ENCODE data around the gene STARD9. TPM values are rescaled to one million over a fixed set of nuclear protein-coding genes. Genes with fewer than 3 reads are reported as not detected.
A peak's percentile ranks its signal among the peaks of the same experiment; 100 is the strongest.

The STARD9 gene
- total RNA-seq, 1 experiment from 2014 or later: 1.7 TPM

GRCh38 chr15:42696626-42697025, 121.2 kb downstream of the STARD9 start:
- TF ChIP-seq EZH2 (IDR thresholded peaks at IDR 0.05; ENCODE audit: low read depth): no peak
- TF ChIP-seq, protein P1, sequence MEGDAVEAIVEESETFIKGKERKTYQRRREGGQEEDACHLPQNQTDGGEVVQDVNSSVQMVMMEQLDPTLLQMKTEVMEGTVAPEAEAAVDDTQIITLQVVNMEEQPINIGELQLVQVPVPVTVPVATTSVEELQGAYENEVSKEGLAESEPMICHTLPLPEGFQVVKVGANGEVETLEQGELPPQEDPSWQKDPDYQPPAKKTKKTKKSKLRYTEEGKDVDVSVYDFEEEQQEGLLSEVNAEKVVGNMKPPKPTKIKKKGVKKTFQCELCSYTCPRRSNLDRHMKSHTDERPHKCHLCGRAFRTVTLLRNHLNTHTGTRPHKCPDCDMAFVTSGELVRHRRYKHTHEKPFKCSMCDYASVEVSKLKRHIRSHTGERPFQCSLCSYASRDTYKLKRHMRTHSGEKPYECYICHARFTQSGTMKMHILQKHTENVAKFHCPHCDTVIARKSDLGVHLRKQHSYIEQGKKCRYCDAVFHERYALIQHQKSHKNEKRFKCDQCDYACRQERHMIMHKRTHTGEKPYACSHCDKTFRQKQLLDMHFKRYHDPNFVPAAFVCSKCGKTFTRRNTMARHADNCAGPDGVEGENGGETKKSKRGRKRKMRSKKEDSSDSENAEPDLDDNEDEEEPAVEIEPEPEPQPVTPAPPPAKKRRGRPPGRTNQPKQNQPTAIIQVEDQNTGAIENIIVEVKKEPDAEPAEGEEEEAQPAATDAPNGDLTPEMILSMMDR (conservative IDR thresholded peaks at IDR 0.05): no peak
- BruUV-seq (replicated peaks): no TSS peak
- Histone ChIP-seq H3K27me3 (ENCODE audit: insufficient read depth, low read depth) (no peaks in the 10 kb centered on the region), H3K9me2 (ENCODE audit: insufficient read depth) (no peaks in the 10 kb centered on the region), H4K20me1 (ENCODE audit: insufficient read depth) (no peaks in the 10 kb centered on the region), H3K9me3 (ENCODE audit: insufficient read depth, low read depth) (no peaks in the 10 kb centered on the region), H3K79me2 (ENCODE audit: low read depth) (no peaks in the 10 kb centered on the region), H3K4me2 (no peak overlapping the region), H3K4me1 (replicated peaks; ENCODE audit: insufficient read depth) (no peaks in the 10 kb centered on the region), H3K4me3 (no peak overlapping the region), H3K36me3 (ENCODE audit: low read depth) (no peaks in the 10 kb centered on the region), H2AFZ (0 out of 2 replicates have a peak overlapping the region, but pooled peaks have one; percentile 16), H3K27ac (no peak overlapping the region), H3F3A (ENCODE audit: insufficient read depth, low read depth) (no peaks in the 10 kb centered on the region)
- intact Hi-C loops (cut with micrococcal nuclease; ENCODE audit: unreplicated experiment): no loop called here
- ChIA-PET POLR2A (ENCODE audit: unreplicated experiment) (no interaction called here), CTCF (no interaction called here)
- DNase-seq: no peak

DNA sequence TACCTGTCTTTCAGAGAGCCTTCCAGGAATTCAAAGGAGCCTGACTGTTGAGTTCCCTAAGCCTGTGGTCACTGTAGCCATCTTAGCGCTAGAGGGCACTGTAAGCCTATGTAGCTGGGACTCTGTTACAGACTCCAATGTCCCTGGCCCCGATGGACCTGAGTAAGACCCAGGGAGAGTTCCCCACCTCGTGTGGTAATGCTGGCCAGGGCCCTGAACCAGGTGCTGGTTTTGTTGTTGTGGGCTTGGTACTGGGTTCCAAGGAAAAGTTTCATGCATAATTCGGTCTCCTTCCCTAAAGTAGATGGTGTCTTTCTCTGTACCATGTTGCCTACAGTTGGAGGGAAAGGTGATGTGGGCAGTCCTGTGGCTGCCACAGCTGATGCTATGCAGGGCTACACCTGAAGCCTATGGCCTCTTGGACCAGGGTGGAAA, 129.1 kb downstream of the STARD9 start:
- H3K36me3 ChIP-seq (ENCODE audit: low read depth): no peaks in the 10 kb centered on the region
- H3K27me3 ChIP-seq (ENCODE audit: insufficient read depth, low read depth): no peaks in the 10 kb centered on the region
- TF ChIP-seq, protein P1 (conservative IDR thresholded peaks at IDR 0.05): peak; percentile 75
- no peak for TF ChIP-seq EZH2 (IDR thresholded peaks at IDR 0.05; ENCODE audit: low read depth)
- H3K4me3 ChIP-seq: no peak overlapping the region
- no peak overlapping the region for H3K4me2 ChIP-seq
- BruUV-seq (replicated peaks): no TSS peak
- no peak overlapping the region for H2AFZ ChIP-seq
- CTCF ChIA-PET: no interaction called here
- H3K79me2 ChIP-seq (ENCODE audit: low read depth): no peaks in the 10 kb centered on the region
- intact Hi-C loops (cut with micrococcal nuclease; ENCODE audit: unreplicated experiment): loop anchor here (1.0 to 5.0 kb wide), 3 partner anchors 222 to 500 kb away; partner anchors contain the start of gene CCNDBP1
- no peaks in the 10 kb centered on the region for H3K9me2 ChIP-seq (ENCODE audit: insufficient read depth)
- H3F3A ChIP-seq (ENCODE audit: insufficient read depth, low read depth): no peaks in the 10 kb centered on the region
- no peak overlapping the region for H3K27ac ChIP-seq
- H4K20me1 ChIP-seq (ENCODE audit: insufficient read depth): no peaks in the 10 kb centered on the region
- POLR2A ChIA-PET (ENCODE audit: unreplicated experiment): no interaction called here
- DNase-seq: peak in 1 of 2 experiments; percentile 67
- no peaks in the 10 kb centered on the region; the same call in 1 of the 2 replicates for H3K4me1 ChIP-seq (replicated peaks; ENCODE audit: insufficient read depth)
- no peaks in the 10 kb centered on the region for H3K9me3 ChIP-seq (ENCODE audit: insufficient read depth, low read depth)

DNA sequence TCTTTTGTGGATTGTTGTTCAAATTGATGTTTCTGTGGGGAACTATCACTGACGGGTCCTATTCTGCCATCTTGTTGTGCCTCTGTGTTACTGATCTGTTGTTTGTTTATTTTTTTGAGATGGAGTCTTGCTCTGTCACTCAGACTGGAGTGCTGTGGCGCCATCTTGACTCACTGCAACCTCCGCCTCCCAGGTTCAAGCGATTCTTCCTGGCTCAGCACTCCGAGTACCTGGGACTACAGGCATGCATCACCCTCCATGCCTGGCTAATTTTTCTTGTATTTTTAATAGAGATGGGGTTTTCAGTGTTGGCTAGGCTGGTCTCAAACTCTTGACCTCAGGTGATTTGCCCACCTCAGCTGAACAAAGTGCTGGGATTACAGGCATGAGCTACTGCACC, 129.9 kb downstream of the STARD9 start:
- TF ChIP-seq, protein P1 (conservative IDR thresholded peaks at IDR 0.05): no peak
- TF ChIP-seq EZH2 (IDR thresholded peaks at IDR 0.05; ENCODE audit: low read depth): no peak
- DNase-seq: no peak
- Histone ChIP-seq H3K79me2 (ENCODE audit: low read depth) (no peaks in the 10 kb centered on the region), H3K27ac (no peak overlapping the region), H3K4me3 (no peak overlapping the region), H3F3A (ENCODE audit: insufficient read depth, low read depth) (no peaks in the 10 kb centered on the region), H3K27me3 (ENCODE audit: insufficient read depth, low read depth) (no peaks in the 10 kb centered on the region), H3K9me2 (ENCODE audit: insufficient read depth) (no peaks in the 10 kb centered on the region), H4K20me1 (ENCODE audit: insufficient read depth) (no peaks in the 10 kb centered on the region), H3K9me3 (ENCODE audit: insufficient read depth, low read depth) (no peaks in the 10 kb centered on the region), H2AFZ (no peak overlapping the region), H3K36me3 (ENCODE audit: low read depth) (no peaks in the 10 kb centered on the region), H3K4me1 (replicated peaks; ENCODE audit: insufficient read depth) (no peaks in the 10 kb centered on the region; the same call in 1 of the 2 replicates), H3K4me2 (no peak overlapping the region)
- CTCF ChIA-PET: interaction anchor here (0.6 kb wide), 2 partner anchors 37 to 220 kb away, joined by 3 to 5 read pairs; no protein-coding TSS in a partner anchor
- intact Hi-C loops (cut with micrococcal nuclease; ENCODE audit: unreplicated experiment): loop anchor here (2.0 to 5.0 kb wide), 2 partner anchors 499 to 582 kb away; no protein-coding TSS in a partner anchor
- BruUV-seq (replicated peaks): no TSS peak
- POLR2A ChIA-PET (ENCODE audit: unreplicated experiment): no interaction called here

Data from PC-9 (cell line).